PC-9 (cell line): Measurements from ENCODE around the gene RPS6KB1. TPM values are rescaled to one million over a fixed set of nuclear protein-coding genes. Genes with fewer than 3 reads are reported as not detected.
A peak's percentile ranks its signal among the peaks of the same experiment; 100 is the strongest.

Source experiments
- BruUV-seq: library from RNA; stranded (reverse); fragments of 400-500 nt; replicated peaks from 2 replicates; lab custom pipeline; 2021; lab: Mats Ljungman, UMichigan
- CTCF ChIA-PET: fragments of 300-600 bp; sonication (Branson Sonifier 250); formaldehyde crosslinking; loops from one replicate; lab custom pipeline; 2022; ENCODE audit warnings: antibody characterized with exemption; lab: Charles Lee
- POLR2A ChIA-PET: fragments of 300-600 bp; sonication (Branson Sonifier 250); formaldehyde crosslinking; loops from one replicate; lab custom pipeline; 2022; ENCODE audit warnings: antibody characterized with exemption; ENCODE audit not compliant: unreplicated experiment; lab: Charles Lee
- DNase-seq, 2 experiments: peaks; one replicate each; pipeline versions ENCODE4 v3.0.0 to v3.0.0-alpha.2; 2015 to 2022; ENCODE audit warnings: mixed read lengths in 1 of 2
- H2AFZ ChIP-seq: fragments of 200-600 bp; sonication (generic); 2 replicates; pipeline ENCODE4 v1.8.1; 2017; ENCODE audit warnings: antibody characterized with exemption
- H3F3A ChIP-seq: fragments of 200-600 bp; sonication (generic); 2 replicates; pipeline ENCODE4 v1.8.1; 2017; ENCODE audit warnings: antibody characterized with exemption, mild to moderate bottlenecking, low read depth; ENCODE audit not compliant: insufficient read depth
- H3K27ac ChIP-seq: fragments of 200-600 bp; sonication (generic); 2 replicates; pipeline ENCODE4 v1.6.1; 2016; ENCODE audit warnings: mixed run types
- H3K27me3 ChIP-seq: fragments of 200-600 bp; sonication (generic); 2 replicates; pipeline ENCODE4 v1.6.1; 2016; ENCODE audit warnings: low read depth, mixed run types; ENCODE audit not compliant: insufficient read depth
- H3K36me3 ChIP-seq: fragments of 200-600 bp; sonication (generic); 2 replicates; pipeline ENCODE4 v1.6.1; 2016; ENCODE audit warnings: low read depth, mixed run types
- H3K4me1 ChIP-seq: fragments of 200-600 bp; sonication (generic); replicated peaks from 2 replicates; pipeline ENCODE4 v1.6.1; 2016; ENCODE audit warnings: mixed run types; ENCODE audit not compliant: insufficient read depth
- H3K4me2 ChIP-seq: fragments of 200-600 bp; sonication (generic); 2 replicates; pipeline ENCODE4 v1.6.1; 2017; ENCODE audit warnings: mixed run types
- H3K4me3 ChIP-seq: fragments of 200-600 bp; sonication (generic); 2 replicates; pipeline ENCODE4 v1.6.1; 2016; ENCODE audit warnings: mixed run types
- H3K79me2 ChIP-seq: fragments of 200-600 bp; sonication (generic); 2 replicates; pipeline ENCODE4 v1.6.1; 2017; ENCODE audit warnings: low read depth, mixed run types
- H3K9me2 ChIP-seq: fragments of 200-600 bp; sonication (generic); 2 replicates; pipeline ENCODE4 v1.8.1; 2017; ENCODE audit warnings: mild to moderate bottlenecking; ENCODE audit not compliant: insufficient read depth
- H3K9me3 ChIP-seq: fragments of 200-600 bp; sonication (generic); 2 replicates; pipeline ENCODE4 v1.8.1; 2016; ENCODE audit warnings: low read depth; ENCODE audit not compliant: insufficient read depth
- H4K20me1 ChIP-seq: fragments of 200-600 bp; sonication (generic); 2 replicates; pipeline ENCODE4 v1.8.1; 2017; ENCODE audit not compliant: insufficient read depth
- EZH2 ChIP-seq: fragments of 200-600 bp; sonication (generic); IDR thresholded peaks from 2 replicates; pipeline ENCODE4 v1.8.0; 2017; ENCODE audit warnings: antibody characterized with exemption, low read depth
- intact Hi-C: fragments of 100-400 bp; cut with micrococcal nuclease; formaldehyde crosslinking; loops from one replicate; pipeline ENCODE4 v1.10.0; 2022; ENCODE audit not compliant: unreplicated experiment
- total RNA-seq: library from RNA; stranded (reverse); gene quantifications from 2 replicates; pipeline ENCODE4 v1.2.3, GENCODE V29; 2021
- TF ChIP-seq, protein P1 (sequence below): fragments of 200-600 bp; sonication (generic); conservative IDR thresholded peaks from 2 replicates; pipeline ENCODE4 v1.6.1; 2017; ENCODE audit warnings: mixed run types, antibody characterized with exemption, mild to moderate bottlenecking, moderate library complexity

RPS6KB1 gene
- total RNA-seq, 1 experiment from 2014 or later, result 41.8 TPM

- Histone ChIP-seq H3K9me2 (no peaks in the 10 kb centered on the region), H2AFZ (no peak overlapping the region), H3K27ac (peak overlapping the region; percentile 99), H3K4me3 (peak overlapping the region; percentile 46; the same call in 1 of the 2 replicates), H3K4me2 (peak overlapping the region; percentile 79), H3F3A (peaks cover 91% of the 10 kb centered on the region), H4K20me1 (peaks cover 5% of the 10 kb centered on the region), H3K9me3 (no peaks in the 10 kb centered on the region), H3K27me3 (no peaks in the 10 kb centered on the region), H3K4me1 (peaks cover 73% of the 10 kb centered on the region), H3K36me3 (peaks cover 14% of the 10 kb centered on the region), H3K79me2 (peaks cover 36% of the 10 kb centered on the region)
- ChIA-PET CTCF (interaction anchor here (0.5 to 2.7 kb wide), 2 partner anchors 14 to 31 kb away, joined by 6 to 9 read pairs; no protein-coding TSS in a partner anchor), POLR2A (interaction anchor here (0.5 to 1.6 kb wide), 8 partner anchors 8 to 137 kb away, joined by 3 to 37 read pairs (median 6); no protein-coding TSS in a partner anchor)
- intact Hi-C loops, result loop anchor here (2.0 kb wide), 3 partner anchors 13 to 59 kb away; partner anchors contain the start of genes RPS6KB1 and TUBD1
- TSS peak; percentile 5 for BruUV-seq
- TF ChIP-seq, protein P1, sequence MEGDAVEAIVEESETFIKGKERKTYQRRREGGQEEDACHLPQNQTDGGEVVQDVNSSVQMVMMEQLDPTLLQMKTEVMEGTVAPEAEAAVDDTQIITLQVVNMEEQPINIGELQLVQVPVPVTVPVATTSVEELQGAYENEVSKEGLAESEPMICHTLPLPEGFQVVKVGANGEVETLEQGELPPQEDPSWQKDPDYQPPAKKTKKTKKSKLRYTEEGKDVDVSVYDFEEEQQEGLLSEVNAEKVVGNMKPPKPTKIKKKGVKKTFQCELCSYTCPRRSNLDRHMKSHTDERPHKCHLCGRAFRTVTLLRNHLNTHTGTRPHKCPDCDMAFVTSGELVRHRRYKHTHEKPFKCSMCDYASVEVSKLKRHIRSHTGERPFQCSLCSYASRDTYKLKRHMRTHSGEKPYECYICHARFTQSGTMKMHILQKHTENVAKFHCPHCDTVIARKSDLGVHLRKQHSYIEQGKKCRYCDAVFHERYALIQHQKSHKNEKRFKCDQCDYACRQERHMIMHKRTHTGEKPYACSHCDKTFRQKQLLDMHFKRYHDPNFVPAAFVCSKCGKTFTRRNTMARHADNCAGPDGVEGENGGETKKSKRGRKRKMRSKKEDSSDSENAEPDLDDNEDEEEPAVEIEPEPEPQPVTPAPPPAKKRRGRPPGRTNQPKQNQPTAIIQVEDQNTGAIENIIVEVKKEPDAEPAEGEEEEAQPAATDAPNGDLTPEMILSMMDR, result peak; percentile 34; the same call in 1 of the 2 replicates
- TF ChIP-seq EZH2, result no peak
- peak; percentile 84 to 100 for DNase-seq
Observed at GRCh38 chr17:59845595-59846393, 47.1 kb upstream of the RPS6KB1 start.

- Histone ChIP-seq H4K20me1 (no peaks in the 10 kb centered on the region), H3K9me2 (no peaks in the 10 kb centered on the region), H3K4me2 (peak overlapping the region; percentile 79), H3K9me3 (no peaks in the 10 kb centered on the region), H3K4me1 (peaks cover 76% of the 10 kb centered on the region), H3K27me3 (no peaks in the 10 kb centered on the region), H2AFZ (no peak overlapping the region), H3K36me3 (peaks cover 6% of the 10 kb centered on the region), H3K79me2 (peaks cover 28% of the 10 kb centered on the region), H3K4me3 (peak overlapping the region; percentile 46; the same call in 1 of the 2 replicates), H3F3A (peaks cover 85% of the 10 kb centered on the region), H3K27ac (peak overlapping the region; percentile 99)
- BruUV-seq, result no TSS peak
- TF ChIP-seq, protein P1, result no peak
- TF ChIP-seq EZH2, result no peak
- peak; percentile 75 to 100 for DNase-seq
- POLR2A ChIA-PET, result interaction anchor here (0.6 to 1.6 kb wide), 4 partner anchors 10 to 92 kb away, joined by 3 to 37 read pairs (median 14); no protein-coding TSS in a partner anchor
- intact Hi-C loops, result loop anchor here (2.0 kb wide), 1 partner anchor 46 kb away; the partner anchor contains the start of genes RPS6KB1 and TUBD1
- CTCF ChIA-PET, result interaction anchor here (0.5 to 2.7 kb wide), 2 partner anchors 13 to 30 kb away, joined by 6 to 9 read pairs; no protein-coding TSS in a partner anchor
Observed at GRCh38 chr17:59846394-59847165, 46.3 kb upstream of the RPS6KB1 start.

GRCh38 chr17:59848385-59848668, 44.6 kb upstream of the RPS6KB1 start:
- CTCF ChIA-PET, result no interaction called here

More at GRCh38 chr17:59848385-59848668, 44.6 kb upstream of the RPS6KB1 start:
- H3K79me2 ChIP-seq, result peaks cover 17% of the 10 kb centered on the region
- intact Hi-C loops, result no loop called here
- H3F3A ChIP-seq, result peaks cover 83% of the 10 kb centered on the region
- DNase-seq, result no peak
- no peaks in the 10 kb centered on the region for H3K27me3 ChIP-seq
- no peak overlapping the region for H2AFZ ChIP-seq
- no peaks in the 10 kb centered on the region for H3K36me3 ChIP-seq
- no peak overlapping the region; the same call in 1 of the 2 replicates for H3K4me3 ChIP-seq
- H3K27ac ChIP-seq, result peak overlapping the region; percentile 99
- POLR2A ChIA-PET, result interaction anchor here (0.5 to 0.9 kb wide), 5 partner anchors 9 to 1988 kb away, joined by 3 to 8 read pairs (median 6); no protein-coding TSS in a partner anchor
- TF ChIP-seq EZH2, result no peak
- TF ChIP-seq, protein P1, result no peak
- no peaks in the 10 kb centered on the region for H3K9me3 ChIP-seq
- no peaks in the 10 kb centered on the region for H3K9me2 ChIP-seq
- peaks cover 85% of the 10 kb centered on the region for H3K4me1 ChIP-seq
- no TSS peak for BruUV-seq
- H3K4me2 ChIP-seq, result peak overlapping the region; percentile 79
- H4K20me1 ChIP-seq, result no peaks in the 10 kb centered on the region
